ENCODE measurements around the gene OR2T35.

- TF ChIP-seq CTCF (IDR thresholded peaks at IDR 0.05) (no peak), EZH2 (IDR thresholded peaks at IDR 0.05; ENCODE audit: borderline replicate concordance, insufficient read depth, low read depth, low read length, poor library complexity, severe bottlenecking) (no peak)
These were observed 45.7 kb downstream of the OR2T35 start for GRCh38 chr1:248599396-248599795.
